ENCODE results near the gene QRFP. TPM values are rescaled to one million over a fixed set of nuclear protein-coding genes. Genes with fewer than 3 reads are reported as not detected.

The QRFP gene
- total and polyA plus RNA-seq, 2 experiments from 2014 or later = 0.45 TPM; not detected in 1

DNA sequence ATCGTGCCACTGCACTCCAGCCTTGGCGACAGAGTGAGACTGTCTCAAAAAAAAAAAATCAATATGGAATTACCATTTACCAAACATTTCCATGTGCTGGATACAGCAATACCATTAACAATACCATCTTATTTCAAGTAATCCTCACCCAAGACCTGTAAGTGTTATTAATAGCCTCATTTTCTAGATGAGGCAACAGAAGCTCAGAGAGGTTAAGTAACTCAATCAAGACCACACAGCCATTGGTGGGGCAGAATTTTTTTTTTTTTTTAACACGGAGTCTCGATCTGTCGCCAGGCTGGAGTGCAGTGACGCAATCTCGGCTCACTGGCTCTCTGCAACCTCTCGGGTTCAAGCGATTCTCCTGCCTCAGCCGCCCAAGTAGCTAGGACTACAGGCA lies 46.1 kb upstream of the QRFP start:
- TF ChIP-seq, protein P1, sequence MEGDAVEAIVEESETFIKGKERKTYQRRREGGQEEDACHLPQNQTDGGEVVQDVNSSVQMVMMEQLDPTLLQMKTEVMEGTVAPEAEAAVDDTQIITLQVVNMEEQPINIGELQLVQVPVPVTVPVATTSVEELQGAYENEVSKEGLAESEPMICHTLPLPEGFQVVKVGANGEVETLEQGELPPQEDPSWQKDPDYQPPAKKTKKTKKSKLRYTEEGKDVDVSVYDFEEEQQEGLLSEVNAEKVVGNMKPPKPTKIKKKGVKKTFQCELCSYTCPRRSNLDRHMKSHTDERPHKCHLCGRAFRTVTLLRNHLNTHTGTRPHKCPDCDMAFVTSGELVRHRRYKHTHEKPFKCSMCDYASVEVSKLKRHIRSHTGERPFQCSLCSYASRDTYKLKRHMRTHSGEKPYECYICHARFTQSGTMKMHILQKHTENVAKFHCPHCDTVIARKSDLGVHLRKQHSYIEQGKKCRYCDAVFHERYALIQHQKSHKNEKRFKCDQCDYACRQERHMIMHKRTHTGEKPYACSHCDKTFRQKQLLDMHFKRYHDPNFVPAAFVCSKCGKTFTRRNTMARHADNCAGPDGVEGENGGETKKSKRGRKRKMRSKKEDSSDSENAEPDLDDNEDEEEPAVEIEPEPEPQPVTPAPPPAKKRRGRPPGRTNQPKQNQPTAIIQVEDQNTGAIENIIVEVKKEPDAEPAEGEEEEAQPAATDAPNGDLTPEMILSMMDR (IDR thresholded peaks at IDR 0.05; ENCODE audit: low read depth, low read length) = no peak
- Histone ChIP-seq H3K4me3 (no peak overlapping the region), H3K9me3 (ENCODE audit: low read depth) (no peaks in the 10 kb centered on the region), H3K27me3 (peaks cover 53% of the 10 kb centered on the region), H3K36me3 (no peaks in the 10 kb centered on the region), H3K4me1 (ENCODE audit: low read depth) (no peaks in the 10 kb centered on the region), H3K27ac (no peak overlapping the region)
- DNase-seq (ENCODE audit: low read depth in 1 of 2, low spot score in 1 of 2) = no peak

DNA sequence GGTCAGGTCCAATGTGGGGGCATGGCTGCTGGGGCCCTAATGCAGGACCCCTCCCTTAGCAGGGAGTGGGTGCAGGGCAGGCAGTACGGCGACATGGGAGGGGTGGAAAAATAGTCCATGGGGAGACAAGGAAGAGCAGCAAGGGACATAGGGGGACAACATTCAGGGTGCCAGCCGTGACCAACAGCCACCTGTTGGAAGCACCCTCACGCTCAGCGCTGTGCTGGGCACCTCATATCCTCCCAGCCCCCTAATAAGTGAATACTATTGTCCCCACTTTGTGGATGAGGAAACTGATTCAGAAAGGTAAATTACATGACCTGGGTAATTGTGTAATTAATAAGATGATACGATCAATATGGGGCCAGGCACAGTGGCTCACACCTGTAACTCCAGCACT lies 45.5 kb upstream of the QRFP start:
- TF ChIP-seq, protein P1 (IDR thresholded peaks at IDR 0.05; ENCODE audit: low read depth, low read length) = no peak
- H3K9me3 ChIP-seq (ENCODE audit: low read depth) = no peaks in the 10 kb centered on the region
- no peak overlapping the region for H3K4me3 ChIP-seq
- no peak overlapping the region for H3K27ac ChIP-seq
- peaks cover 55% of the 10 kb centered on the region for H3K27me3 ChIP-seq
- no peaks in the 10 kb centered on the region for H3K36me3 ChIP-seq
- DNase-seq (ENCODE audit: low read depth in 1 of 2, low spot score in 1 of 2) = no peak
- H3K4me1 ChIP-seq (ENCODE audit: low read depth) = no peaks in the 10 kb centered on the region

DNA sequence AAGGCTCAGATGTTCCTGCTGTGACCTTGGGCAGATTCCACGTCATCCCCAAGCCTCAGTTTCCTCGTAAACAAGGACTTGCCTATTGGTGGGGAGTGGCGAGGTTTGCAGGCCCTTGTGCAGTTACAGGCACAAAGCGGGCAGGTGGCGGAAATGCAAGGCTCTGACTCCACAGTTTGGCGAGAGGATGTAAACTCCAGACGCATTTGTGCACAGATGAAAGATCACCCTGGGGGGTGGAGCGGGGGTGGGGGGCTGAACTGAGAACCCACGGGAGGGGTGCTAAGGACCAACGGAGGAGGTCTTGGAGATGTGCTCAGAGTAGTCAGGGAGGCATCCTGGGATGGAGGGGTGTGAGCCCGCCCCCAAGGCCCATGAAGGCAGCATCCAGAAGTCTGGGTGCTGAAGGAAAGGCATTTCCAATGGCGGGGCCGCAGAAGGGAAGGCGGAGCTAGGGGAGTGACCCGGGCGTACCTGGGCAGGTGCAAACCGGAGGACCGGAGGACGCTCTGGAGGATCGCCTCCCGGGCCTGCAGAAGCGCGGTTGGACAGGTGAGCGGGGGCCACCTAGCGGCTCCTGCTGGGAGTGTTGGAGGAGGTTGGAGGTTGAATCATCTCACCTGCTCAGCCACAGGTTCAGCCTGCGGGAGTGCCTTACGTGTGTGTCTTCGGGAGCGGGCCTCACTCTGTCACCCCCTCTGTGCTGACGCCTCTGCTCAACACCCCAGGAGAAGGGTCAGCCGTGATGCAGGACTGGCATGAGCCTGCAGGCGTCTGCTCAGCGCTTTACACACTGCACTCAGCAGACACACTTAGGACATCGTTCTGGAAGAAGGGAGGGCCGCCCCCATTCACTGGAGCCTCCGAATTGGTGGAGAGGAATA lies 44.3 kb upstream of the QRFP start:
- Histone ChIP-seq H3K4me3 (no peak overlapping the region), H3K27me3 (peaks cover 58% of the 10 kb centered on the region), H3K4me1 (ENCODE audit: low read depth) (no peaks in the 10 kb centered on the region), H3K36me3 (no peaks in the 10 kb centered on the region), H3K27ac (no peak overlapping the region), H3K9me3 (ENCODE audit: low read depth) (no peaks in the 10 kb centered on the region)
- peak in 1 of 2 donors; percentile 76 for DNase-seq (ENCODE audit: low read depth in 1 of 2, low spot score in 1 of 2)
- TF ChIP-seq, protein P1 (IDR thresholded peaks at IDR 0.05; ENCODE audit: low read depth, low read length) = peak; percentile 85

DNA sequence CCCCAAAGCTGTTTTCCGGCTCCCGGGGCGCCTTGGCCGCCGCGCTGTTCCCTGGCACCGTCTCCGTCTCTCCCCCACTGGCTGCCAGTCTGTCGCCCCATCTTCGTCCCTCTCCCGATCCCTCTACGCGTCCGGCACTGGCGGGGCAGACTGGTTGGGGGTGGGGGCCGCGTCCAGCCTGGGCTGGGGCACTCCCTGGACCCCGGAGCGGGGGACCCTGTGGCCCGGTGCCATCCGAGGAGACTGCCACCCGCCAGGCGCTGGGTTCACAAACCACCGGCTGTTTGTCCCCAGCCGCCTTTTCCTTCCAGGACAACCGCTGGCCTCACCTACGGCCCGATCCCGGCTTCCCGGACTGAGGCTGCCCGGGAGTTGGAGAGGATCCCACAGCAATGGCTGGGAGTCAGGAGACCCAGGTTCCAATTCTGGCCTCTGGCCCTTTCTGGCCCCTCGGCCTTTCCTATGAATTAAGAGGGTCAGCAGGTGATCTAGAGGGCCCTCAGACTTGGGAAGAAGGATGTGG lies 43.5 kb upstream of the QRFP start:
- peak overlapping the region; percentile 55 for H3K4me3 ChIP-seq
- TF ChIP-seq, protein P1 (IDR thresholded peaks at IDR 0.05; ENCODE audit: low read depth, low read length) = no peak
- peaks cover 58% of the 10 kb centered on the region for H3K27me3 ChIP-seq
- H3K4me1 ChIP-seq (ENCODE audit: low read depth) = no peaks in the 10 kb centered on the region
- no peaks in the 10 kb centered on the region for H3K36me3 ChIP-seq
- no peak for DNase-seq (ENCODE audit: low read depth in 1 of 2, low spot score in 1 of 2)
- H3K27ac ChIP-seq = no peak overlapping the region
- H3K9me3 ChIP-seq (ENCODE audit: low read depth) = no peaks in the 10 kb centered on the region

DNA sequence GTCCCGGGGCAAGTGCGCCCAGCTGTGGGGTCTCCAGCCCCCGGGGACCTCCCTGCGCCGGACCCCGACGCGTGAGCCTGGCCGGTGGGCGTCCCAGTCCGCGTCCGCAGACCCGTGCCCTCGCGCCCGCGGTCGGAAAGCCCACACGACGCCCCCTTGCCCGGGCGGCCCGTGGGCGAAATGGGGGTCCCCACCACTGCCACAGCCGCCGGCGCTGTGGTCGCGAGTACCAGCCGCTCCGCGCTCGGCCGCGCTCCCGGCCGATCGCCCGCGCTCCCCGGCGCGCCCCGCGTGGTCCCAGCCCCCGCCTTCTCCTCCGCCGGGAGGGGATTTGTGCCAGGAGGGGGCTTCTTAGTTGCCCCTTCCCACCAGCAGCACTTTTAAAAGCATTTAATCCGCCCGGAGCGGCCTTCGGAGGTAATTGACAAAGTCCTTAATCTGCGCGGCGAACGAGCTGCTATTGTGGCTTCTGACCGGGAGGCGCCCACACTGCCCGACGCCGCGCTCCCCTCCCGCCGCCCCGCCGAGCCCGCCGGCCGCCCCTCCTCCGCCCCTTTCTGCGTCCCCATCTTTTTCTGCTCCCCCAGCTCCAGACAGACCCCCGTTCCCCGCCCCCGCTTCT lies 42.9 kb upstream of the QRFP start:
- Histone ChIP-seq H3K4me3 (peak overlapping the region; percentile 55), H3K36me3 (no peaks in the 10 kb centered on the region), H3K27me3 (peaks cover 54% of the 10 kb centered on the region), H3K9me3 (ENCODE audit: low read depth) (no peaks in the 10 kb centered on the region), H3K4me1 (ENCODE audit: low read depth) (no peaks in the 10 kb centered on the region), H3K27ac (no peak overlapping the region)
- TF ChIP-seq, protein P1 (IDR thresholded peaks at IDR 0.05; ENCODE audit: low read depth, low read length) = no peak
- peak in 1 of 2 donors; percentile 54 for DNase-seq (ENCODE audit: low read depth in 1 of 2, low spot score in 1 of 2)
